Measurements from ENCODE around the gene KIAA0930. TPM values are rescaled to one million over a fixed set of nuclear protein-coding genes. Genes with fewer than 3 reads are reported as not detected.

Gene KIAA0930
- total RNA-seq, 1 experiment from 2014 or later: 61.9 TPM

DNA sequence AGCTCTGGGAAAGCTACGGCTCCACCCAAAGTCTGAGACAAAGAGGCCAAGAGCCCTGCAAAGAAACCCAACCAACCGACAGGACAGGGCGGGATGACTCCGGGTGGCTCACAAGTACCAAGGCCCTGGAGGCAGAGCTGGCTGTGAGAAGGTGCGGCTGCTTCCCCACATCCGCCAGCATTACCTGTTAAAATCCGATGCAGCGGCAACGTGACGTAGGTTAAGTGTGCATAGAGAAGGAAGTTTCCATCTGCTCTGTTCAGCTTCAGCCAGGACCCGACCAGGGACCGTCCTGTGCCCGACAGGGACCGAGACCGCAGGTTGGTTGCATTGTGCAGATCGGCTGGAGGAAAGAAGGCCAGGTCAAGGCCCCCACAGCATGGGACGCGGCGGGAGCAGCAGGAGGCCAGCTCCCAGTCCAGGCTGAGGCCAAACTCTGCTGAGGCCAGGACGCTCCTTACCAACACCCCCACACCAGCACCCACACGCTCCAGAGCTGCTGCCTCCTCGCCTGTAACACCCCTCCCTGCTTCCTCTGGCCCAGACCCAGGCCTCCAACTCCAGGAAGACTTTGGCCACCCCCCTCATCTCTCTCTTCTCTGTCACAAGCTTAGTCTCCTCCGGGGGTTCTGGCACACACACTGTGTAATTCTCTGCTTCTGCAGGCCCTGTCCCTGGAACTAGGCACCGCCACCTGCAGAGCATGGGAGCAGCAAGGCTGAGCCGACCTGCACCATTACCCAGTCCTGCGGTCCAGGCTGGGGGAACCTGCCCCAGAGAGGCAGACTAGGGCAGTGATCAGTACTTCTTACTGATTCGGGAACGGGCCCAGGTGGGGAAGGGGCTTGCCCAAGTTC, 42.9 kb downstream of the KIAA0930 start:
- POLR2A ChIA-PET: no interaction called here
- CTCF ChIA-PET: no interaction called here
- H3K4me3 Mint-ChIP-seq (ENCODE audit: unreplicated experiment): no peak overlapping the region
- TF ChIP-seq, protein P1, sequence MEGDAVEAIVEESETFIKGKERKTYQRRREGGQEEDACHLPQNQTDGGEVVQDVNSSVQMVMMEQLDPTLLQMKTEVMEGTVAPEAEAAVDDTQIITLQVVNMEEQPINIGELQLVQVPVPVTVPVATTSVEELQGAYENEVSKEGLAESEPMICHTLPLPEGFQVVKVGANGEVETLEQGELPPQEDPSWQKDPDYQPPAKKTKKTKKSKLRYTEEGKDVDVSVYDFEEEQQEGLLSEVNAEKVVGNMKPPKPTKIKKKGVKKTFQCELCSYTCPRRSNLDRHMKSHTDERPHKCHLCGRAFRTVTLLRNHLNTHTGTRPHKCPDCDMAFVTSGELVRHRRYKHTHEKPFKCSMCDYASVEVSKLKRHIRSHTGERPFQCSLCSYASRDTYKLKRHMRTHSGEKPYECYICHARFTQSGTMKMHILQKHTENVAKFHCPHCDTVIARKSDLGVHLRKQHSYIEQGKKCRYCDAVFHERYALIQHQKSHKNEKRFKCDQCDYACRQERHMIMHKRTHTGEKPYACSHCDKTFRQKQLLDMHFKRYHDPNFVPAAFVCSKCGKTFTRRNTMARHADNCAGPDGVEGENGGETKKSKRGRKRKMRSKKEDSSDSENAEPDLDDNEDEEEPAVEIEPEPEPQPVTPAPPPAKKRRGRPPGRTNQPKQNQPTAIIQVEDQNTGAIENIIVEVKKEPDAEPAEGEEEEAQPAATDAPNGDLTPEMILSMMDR (IDR thresholded peaks at IDR 0.05; ENCODE audit: unreplicated experiment): no peak
- H3K27me3 Mint-ChIP-seq (ENCODE audit: insufficient read depth, unreplicated experiment): no peaks in the 10 kb centered on the region
- no peaks in the 10 kb centered on the region for H3K9me3 Mint-ChIP-seq (ENCODE audit: unreplicated experiment)
- H3K4me1 Mint-ChIP-seq (ENCODE audit: insufficient read depth, unreplicated experiment): peaks cover 5% of the 10 kb centered on the region
- H3K36me3 Mint-ChIP-seq (ENCODE audit: insufficient read depth, unreplicated experiment): peaks cover 71% of the 10 kb centered on the region
- no TSS peak for BruUV-seq (replicated peaks)
- intact Hi-C loops (cut with micrococcal nuclease): no loop called here
- DNase-seq (ENCODE audit: unreplicated experiment): no peak
- no peak overlapping the region for H3K27ac Mint-ChIP-seq (ENCODE audit: low read depth, unreplicated experiment)

DNA sequence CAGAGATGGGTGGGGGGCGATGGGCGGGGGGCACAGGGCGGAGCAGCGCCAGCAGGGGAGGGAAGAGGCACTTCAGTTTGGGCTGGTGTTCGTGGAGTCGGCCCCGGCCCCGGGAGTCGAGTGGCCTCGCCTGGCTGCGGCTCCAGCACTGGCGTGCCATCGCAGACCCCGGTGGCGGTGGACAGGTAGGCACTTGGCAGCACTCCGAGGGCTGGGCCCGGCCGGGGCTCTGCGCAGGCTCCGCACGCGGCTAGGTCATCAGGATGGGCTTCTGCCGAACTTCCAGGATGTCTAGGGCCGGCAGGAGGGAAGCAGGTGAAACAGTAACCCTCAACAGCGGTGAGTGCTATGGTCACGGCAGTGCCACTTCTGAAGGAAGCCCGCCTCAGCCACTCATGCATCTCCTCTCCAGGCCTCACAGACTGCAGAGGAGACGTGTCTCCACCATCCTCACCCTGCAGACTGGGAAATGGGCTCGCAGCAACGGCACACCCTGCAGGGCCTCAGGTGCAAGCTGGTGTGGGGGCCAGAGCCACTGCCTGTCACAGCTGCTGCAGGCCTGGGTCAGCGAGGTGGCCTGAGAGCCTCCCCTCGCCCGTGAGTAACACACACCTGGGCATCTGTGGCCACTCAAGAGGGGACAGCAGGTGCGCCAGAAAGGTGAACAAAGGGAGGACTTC, 43.6 kb downstream of the KIAA0930 start:
- intact Hi-C loops (cut with micrococcal nuclease): no loop called here
- no TSS peak for BruUV-seq (replicated peaks)
- CTCF ChIA-PET: interaction anchor here (0.6 kb wide), 1 partner anchor 100 kb away, joined by 3 read pairs; no protein-coding TSS in a partner anchor
- DNase-seq (ENCODE audit: unreplicated experiment): no peak
- H3K27me3 Mint-ChIP-seq (ENCODE audit: insufficient read depth, unreplicated experiment): no peaks in the 10 kb centered on the region
- no peak overlapping the region for H3K4me3 Mint-ChIP-seq (ENCODE audit: unreplicated experiment)
- POLR2A ChIA-PET: no interaction called here
- TF ChIP-seq, protein P1 (IDR thresholded peaks at IDR 0.05; ENCODE audit: unreplicated experiment): no peak
- peaks cover 69% of the 10 kb centered on the region for H3K36me3 Mint-ChIP-seq (ENCODE audit: insufficient read depth, unreplicated experiment)
- H3K4me1 Mint-ChIP-seq (ENCODE audit: insufficient read depth, unreplicated experiment): peaks cover 5% of the 10 kb centered on the region
- no peaks in the 10 kb centered on the region for H3K9me3 Mint-ChIP-seq (ENCODE audit: unreplicated experiment)
- no peak overlapping the region for H3K27ac Mint-ChIP-seq (ENCODE audit: low read depth, unreplicated experiment)

DNA sequence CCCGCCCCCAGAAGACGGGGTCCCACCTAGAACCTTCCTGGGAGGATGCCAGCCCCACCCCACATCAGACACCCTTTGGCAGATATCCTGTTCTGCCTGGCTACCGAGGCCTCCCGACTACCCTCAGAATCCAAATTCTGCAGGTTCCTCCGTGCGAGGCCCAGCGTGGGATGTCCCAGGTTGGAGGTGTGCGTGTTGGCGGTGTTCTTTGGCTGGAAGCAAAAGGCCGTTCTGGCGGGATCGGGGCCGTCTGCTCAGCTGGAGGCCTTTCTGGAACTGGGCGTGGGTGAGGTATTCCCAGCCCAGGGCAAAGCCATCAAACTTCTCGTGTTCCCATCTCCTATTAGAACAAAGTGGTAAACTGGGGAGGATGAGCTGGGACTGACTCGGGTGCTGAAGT, 44.4 kb downstream of the KIAA0930 start:
- H3K27me3 Mint-ChIP-seq (ENCODE audit: insufficient read depth, unreplicated experiment): no peaks in the 10 kb centered on the region
- TF ChIP-seq, protein P1 (IDR thresholded peaks at IDR 0.05; ENCODE audit: unreplicated experiment): no peak
- H3K36me3 Mint-ChIP-seq (ENCODE audit: insufficient read depth, unreplicated experiment): peaks cover 65% of the 10 kb centered on the region
- no TSS peak for BruUV-seq (replicated peaks)
- H3K4me1 Mint-ChIP-seq (ENCODE audit: insufficient read depth, unreplicated experiment): peaks cover 5% of the 10 kb centered on the region
- ChIA-PET CTCF (no interaction called here), POLR2A (no interaction called here)
- intact Hi-C loops (cut with micrococcal nuclease): no loop called here
- H3K4me3 Mint-ChIP-seq (ENCODE audit: unreplicated experiment): no peak overlapping the region
- no peaks in the 10 kb centered on the region for H3K9me3 Mint-ChIP-seq (ENCODE audit: unreplicated experiment)
- no peak for DNase-seq (ENCODE audit: unreplicated experiment)
- H3K27ac Mint-ChIP-seq (ENCODE audit: low read depth, unreplicated experiment): no peak overlapping the region

DNA sequence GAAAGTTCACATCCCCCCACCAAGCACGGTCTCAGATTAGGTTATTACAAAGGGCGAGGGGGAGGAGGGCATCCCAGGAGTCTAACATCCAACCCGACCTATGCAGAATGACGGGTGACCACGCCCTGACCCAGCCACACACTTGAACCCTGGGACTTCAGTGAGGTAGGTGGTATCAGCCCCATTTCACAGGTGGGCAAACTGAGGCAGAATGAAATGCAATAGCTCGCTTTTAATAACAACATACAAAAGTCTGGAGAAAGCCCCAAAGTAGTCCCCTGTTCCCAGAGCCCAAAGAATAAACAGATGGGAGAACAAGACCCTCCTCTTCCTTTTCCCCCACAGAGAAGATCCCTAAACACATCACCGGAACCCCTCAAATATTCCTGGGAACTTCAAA, 45.1 kb downstream of the KIAA0930 start:
- peaks cover 3% of the 10 kb centered on the region for H3K4me1 Mint-ChIP-seq (ENCODE audit: insufficient read depth, unreplicated experiment)

More for the DNA sequence above, 45.1 kb downstream of the KIAA0930 start:
- no TSS peak for BruUV-seq (replicated peaks)
- Mint-ChIP-seq H3K9me3 (ENCODE audit: unreplicated experiment) (no peaks in the 10 kb centered on the region), H3K27me3 (ENCODE audit: insufficient read depth, unreplicated experiment) (no peaks in the 10 kb centered on the region), H3K27ac (ENCODE audit: low read depth, unreplicated experiment) (no peak overlapping the region), H3K4me3 (ENCODE audit: unreplicated experiment) (no peak overlapping the region), H3K36me3 (ENCODE audit: insufficient read depth, unreplicated experiment) (peaks cover 65% of the 10 kb centered on the region)
- DNase-seq (ENCODE audit: unreplicated experiment): no peak
- TF ChIP-seq, protein P1 (IDR thresholded peaks at IDR 0.05; ENCODE audit: unreplicated experiment): no peak
- ChIA-PET POLR2A (no interaction called here), CTCF (interaction anchor here (0.7 kb wide), 1 partner anchor 13 kb away, joined by 3 read pairs; no protein-coding TSS in a partner anchor)
- intact Hi-C loops (cut with micrococcal nuclease): no loop called here
